ENCODE data around the gene CNNM4.

CNNM4 gene

GRCh38 chr2:96808176-96808837, 47.6 kb downstream of the CNNM4 start (continued):
- no peak for TF ChIP-seq ZNF501 (tag by site-specific recombination; IDR thresholded peaks at IDR 0.05)
- TF ChIP-seq ZNF692 (tag by site-specific recombination; IDR thresholded peaks at IDR 0.05) = no peak
- TF ChIP-seq ATF2 (tag by site-specific recombination; IDR thresholded peaks at IDR 0.05; ENCODE audit: low read depth) = no peak
- no peak for TF ChIP-seq ZFP69B (tag by site-specific recombination; IDR thresholded peaks at IDR 0.05)
- no peak for TF ChIP-seq ZNF211 (tag by site-specific recombination; IDR thresholded peaks at IDR 0.05; ENCODE audit: low read depth)
- no peak for TF ChIP-seq ZNF416 (tag by site-specific recombination; IDR thresholded peaks at IDR 0.05)
- TF ChIP-seq GFI1B (tag by site-specific recombination; IDR thresholded peaks at IDR 0.05) = no peak
- TF ChIP-seq, protein P1, sequence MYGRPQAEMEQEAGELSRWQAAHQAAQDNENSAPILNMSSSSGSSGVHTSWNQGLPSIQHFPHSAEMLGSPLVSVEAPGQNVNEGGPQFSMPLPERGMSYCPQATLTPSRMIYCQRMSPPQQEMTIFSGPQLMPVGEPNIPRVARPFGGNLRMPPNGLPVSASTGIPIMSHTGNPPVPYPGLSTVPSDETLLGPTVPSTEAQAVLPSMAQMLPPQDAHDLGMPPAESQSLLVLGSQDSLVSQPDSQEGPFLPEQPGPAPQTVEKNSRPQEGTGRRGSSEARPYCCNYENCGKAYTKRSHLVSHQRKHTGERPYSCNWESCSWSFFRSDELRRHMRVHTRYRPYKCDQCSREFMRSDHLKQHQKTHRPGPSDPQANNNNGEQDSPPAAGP (tag by site-specific recombination; IDR thresholded peaks at IDR 0.05) = no peak
- no peak for TF ChIP-seq EGR2 (tag by site-specific recombination; IDR thresholded peaks at IDR 0.05; ENCODE audit: low read depth)

GRCh38 chr2:96809216-96809882, 48.6 kb downstream of the CNNM4 start:
- Histone ChIP-seq H3K4me3 (ENCODE audit: low read depth, low read length) (no peak overlapping the region), H3K4me1 (ENCODE audit: control insufficient read depth, insufficient read depth, low read length) (no peaks in the 10 kb centered on the region), H3K9me3 (ENCODE audit: control insufficient read depth, insufficient read depth, low read depth, low read length) (no peaks in the 10 kb centered on the region), H3K36me3 (ENCODE audit: control insufficient read depth in 2 of 2, insufficient read depth in 1 of 2, low read length in 2 of 2) (peaks cover 0 to 46% of the 10 kb centered on the region in 2 experiments; a peak in 2 of 3 replicates), H3K27ac (ENCODE audit: extremely low read depth, low read depth, low read length) (0 out of 2 replicates have a peak overlapping the region, but pooled peaks have one; percentile 16)
- no peak for TF ChIP-seq ZNF510 (tag by site-specific recombination; IDR thresholded peaks at IDR 0.05; ENCODE audit: insufficient replicate concordance)
- TF ChIP-seq BCL11A (tag by site-specific recombination; IDR thresholded peaks at IDR 0.05; ENCODE audit: low read depth) = no peak
- no peak for TF ChIP-seq ZNF596 (tag by site-specific recombination; IDR thresholded peaks at IDR 0.05)
- no peak for TF ChIP-seq ZNF19 (tag by site-specific recombination; IDR thresholded peaks at IDR 0.05; ENCODE audit: low read depth)
- no peak for TF ChIP-seq ZNF23 (tag by site-specific recombination; IDR thresholded peaks at IDR 0.05; ENCODE audit: borderline replicate concordance)
- TF ChIP-seq ZNF621 (tag by site-specific recombination; IDR thresholded peaks at IDR 0.05) = no peak
- no peak for TF ChIP-seq ZNF521 (tag by site-specific recombination; IDR thresholded peaks at IDR 0.05)
- no peak for TF ChIP-seq ZNF768 (tag by site-specific recombination; IDR thresholded peaks at IDR 0.05)
- no peak for TF ChIP-seq ZNF544 (tag by site-specific recombination; IDR thresholded peaks at IDR 0.05)
- no peak for TF ChIP-seq ZNF404 (tag by site-specific recombination; IDR thresholded peaks at IDR 0.05)
- no peak for TF ChIP-seq KLF9 (tag by site-specific recombination; IDR thresholded peaks at IDR 0.05; ENCODE audit: low read depth)
- ChIA-PET POLR2A (no interaction called here), CTCF (interaction anchor here (0.7 kb wide), 1 partner anchor 59 kb away, joined by 3 read pairs; no protein-coding TSS in a partner anchor)
